ENCODE results near the gene DLGAP1.
A peak's percentile ranks its signal among the peaks of the same experiment; 100 is the strongest.

Gene DLGAP1

GRCh38 chr18:3453540-3454364, 1001.4 kb downstream of the DLGAP1 start:
- Histone ChIP-seq H3K27ac (ENCODE audit: low read depth, low read length, poor library complexity, severe bottlenecking) (peak overlapping the region; percentile 79), H3K36me3 (ENCODE audit: insufficient read depth, low read length) (no peaks in the 10 kb centered on the region), H3K79me2 (ENCODE audit: insufficient read depth, low read length) (no peaks in the 10 kb centered on the region), H2AFZ (ENCODE audit: low read length) (peak overlapping the region; percentile 59), H3K9me3 (ENCODE audit: low read length) (no peaks in the 10 kb centered on the region), H3K9ac (ENCODE audit: low read length) (peak overlapping the region; percentile 71), H3F3A (ENCODE audit: insufficient read depth, low read length) (no peaks in the 10 kb centered on the region), H4K20me1 (ENCODE audit: insufficient read depth, low read length) (no peaks in the 10 kb centered on the region), H3K4me2 (ENCODE audit: low read length) (peak overlapping the region; percentile 86), H3K4me3 (ENCODE audit: low read depth, low read length, poor library complexity, severe bottlenecking) (peak overlapping the region; percentile 56), H3K4me1 (ENCODE audit: insufficient read depth, low read length, severe bottlenecking) (peaks cover 28% of the 10 kb centered on the region), H3K9me2 (ENCODE audit: low read depth, low read length) (no peaks in the 10 kb centered on the region), H3K27me3 (ENCODE audit: insufficient read depth, low read length) (no peaks in the 10 kb centered on the region)
- TF ChIP-seq EZH2 (IDR thresholded peaks at IDR 0.05; ENCODE audit: borderline replicate concordance, low read length) = no peak
- TF ChIP-seq CTCF (IDR thresholded peaks at IDR 0.05; ENCODE audit: low read length) = no peak

- Histone ChIP-seq H3K36me3 (ENCODE audit: insufficient read depth, low read length) (no peaks in the 10 kb centered on the region), H2AFZ (ENCODE audit: low read length) (no peak overlapping the region), H3K9ac (ENCODE audit: low read length) (no peak overlapping the region), H3K9me2 (ENCODE audit: low read depth, low read length) (no peaks in the 10 kb centered on the region), H4K20me1 (ENCODE audit: insufficient read depth, low read length) (no peaks in the 10 kb centered on the region), H3K4me3 (ENCODE audit: low read depth, low read length, poor library complexity, severe bottlenecking) (no peak overlapping the region), H3K4me1 (ENCODE audit: insufficient read depth, low read length, severe bottlenecking) (peaks cover 27% of the 10 kb centered on the region), H3K4me2 (ENCODE audit: low read length) (no peak overlapping the region), H3K9me3 (ENCODE audit: low read length) (no peaks in the 10 kb centered on the region), H3K27ac (ENCODE audit: low read depth, low read length, poor library complexity, severe bottlenecking) (no peak overlapping the region), H3K79me2 (ENCODE audit: insufficient read depth, low read length) (no peaks in the 10 kb centered on the region), H3F3A (ENCODE audit: insufficient read depth, low read length) (no peaks in the 10 kb centered on the region), H3K27me3 (ENCODE audit: insufficient read depth, low read length) (no peaks in the 10 kb centered on the region)
- TF ChIP-seq CTCF (IDR thresholded peaks at IDR 0.05; ENCODE audit: low read length) = no peak
- TF ChIP-seq EZH2 (IDR thresholded peaks at IDR 0.05; ENCODE audit: borderline replicate concordance, low read length) = no peak
Observed at GRCh38 chr18:3452750-3453539, 1002.2 kb downstream of the DLGAP1 start.

- no peak overlapping the region for H3K9ac ChIP-seq (ENCODE audit: low read length)
- no peaks in the 10 kb centered on the region for H3K27me3 ChIP-seq (ENCODE audit: insufficient read depth, low read length)
- no peak overlapping the region for H3K4me3 ChIP-seq (ENCODE audit: low read depth, low read length, poor library complexity, severe bottlenecking)
- no peaks in the 10 kb centered on the region for H3K9me3 ChIP-seq (ENCODE audit: low read length)
- H3K4me1 ChIP-seq (ENCODE audit: insufficient read depth, low read length, severe bottlenecking) = peaks cover 34% of the 10 kb centered on the region
- H3K36me3 ChIP-seq (ENCODE audit: insufficient read depth, low read length) = no peaks in the 10 kb centered on the region
- H4K20me1 ChIP-seq (ENCODE audit: insufficient read depth, low read length) = no peaks in the 10 kb centered on the region
- H3K9me2 ChIP-seq (ENCODE audit: low read depth, low read length) = no peaks in the 10 kb centered on the region
- no peak overlapping the region for H2AFZ ChIP-seq (ENCODE audit: low read length)
- no peak overlapping the region for H3K27ac ChIP-seq (ENCODE audit: low read depth, low read length, poor library complexity, severe bottlenecking)
- H3F3A ChIP-seq (ENCODE audit: insufficient read depth, low read length) = no peaks in the 10 kb centered on the region
- H3K79me2 ChIP-seq (ENCODE audit: insufficient read depth, low read length) = no peaks in the 10 kb centered on the region
- no peak overlapping the region for H3K4me2 ChIP-seq (ENCODE audit: low read length)
- TF ChIP-seq EZH2 (IDR thresholded peaks at IDR 0.05; ENCODE audit: borderline replicate concordance, low read length) (no peak), CTCF (IDR thresholded peaks at IDR 0.05; ENCODE audit: low read length) (no peak)
Observed at GRCh38 chr18:3451989-3452749, 1002.9 kb downstream of the DLGAP1 start.

Data from OCI-LY1 (cell line).